ENCODE results near the gene KLHL7. TPM values are rescaled to one million over a fixed set of nuclear protein-coding genes. Genes with fewer than 3 reads are reported as not detected.

Gene KLHL7
- total RNA-seq, 1 experiment from 2014 or later: 35.8 TPM

- Mint-ChIP-seq H3K4me1 (ENCODE audit: low read depth, unreplicated experiment) (peaks cover 41% of the 10 kb centered on the region), H3K4me3 (ENCODE audit: unreplicated experiment) (peak overlapping the region; percentile 31), H3K27me3 (ENCODE audit: insufficient read depth, unreplicated experiment) (no peaks in the 10 kb centered on the region), H3K36me3 (ENCODE audit: insufficient read depth, unreplicated experiment) (no peaks in the 10 kb centered on the region), H3K9me3 (ENCODE audit: unreplicated experiment) (no peaks in the 10 kb centered on the region), H3K27ac (ENCODE audit: unreplicated experiment) (no peak overlapping the region)
- Histone ChIP-seq H3K4me3 (ENCODE audit: low read depth, low read length) (no peak overlapping the region), H3K36me3 (ENCODE audit: control insufficient read depth, insufficient read depth, low read length) (no peaks in the 10 kb centered on the region), H3K9me3 (no peaks in the 10 kb centered on the region), H3K4me1 (peaks cover 33% of the 10 kb centered on the region), H3K27me3 (replicated peaks; ENCODE audit: control insufficient read depth, insufficient read depth, low read length) (no peaks in the 10 kb centered on the region)
- no peak for DNase-seq
- TF ChIP-seq CTCF (IDR thresholded peaks at IDR 0.05; ENCODE audit: insufficient read depth in 1 of 2, low read depth in 1 of 2, low read length in 1 of 2, severe bottlenecking in 1 of 2, unreplicated experiment in 1 of 2): no peak
- intact Hi-C loops (cut with micrococcal nuclease; ENCODE audit: unreplicated experiment): loop anchor here (1.0 kb wide), 1 partner anchor 288 kb away; no protein-coding TSS in a partner anchor
- no TSS peak for BruUV-seq (replicated peaks)
- POLR2A ChIA-PET: no interaction called here
- CTCF ChIA-PET: interaction anchor here (0.7 kb wide), 1 partner anchor 385 kb away, joined by 4 read pairs; no protein-coding TSS in a partner anchor
These were observed 30.9 kb upstream of the KLHL7 start for GRCh38 chr7:23074443-23075261.

DNA sequence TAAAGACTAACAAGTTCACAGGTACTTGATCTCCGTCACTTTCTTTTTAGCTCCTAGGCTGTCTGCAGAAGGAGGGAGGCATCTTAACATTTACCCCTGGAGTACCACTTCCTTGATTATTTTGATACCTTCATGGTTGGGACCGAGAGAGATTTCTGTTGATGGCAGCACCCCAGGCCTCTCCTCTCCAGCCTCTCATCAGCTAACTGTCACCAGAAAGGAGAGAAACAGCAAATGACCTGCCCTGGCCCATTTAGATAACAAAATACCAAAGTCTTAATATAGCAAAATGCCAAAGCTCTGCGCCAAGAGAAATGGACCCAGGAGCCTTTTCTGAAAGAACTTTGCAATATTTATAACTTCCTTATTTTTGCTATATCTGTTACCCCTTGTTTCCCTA lies 30.0 kb upstream of the KLHL7 start:
- Histone ChIP-seq H3K36me3 (ENCODE audit: control insufficient read depth, insufficient read depth, low read length) (no peaks in the 10 kb centered on the region), H3K9me3 (no peaks in the 10 kb centered on the region), H3K4me3 (ENCODE audit: low read depth, low read length) (no peak overlapping the region), H3K4me1 (peaks cover 33% of the 10 kb centered on the region), H3K27me3 (replicated peaks; ENCODE audit: control insufficient read depth, insufficient read depth, low read length) (no peaks in the 10 kb centered on the region)
- TF ChIP-seq CTCF (IDR thresholded peaks at IDR 0.05; ENCODE audit: insufficient read depth in 1 of 2, low read depth in 1 of 2, low read length in 1 of 2, severe bottlenecking in 1 of 2, unreplicated experiment in 1 of 2): no peak
- BruUV-seq (replicated peaks): no TSS peak
- CTCF ChIA-PET: no interaction called here
- Mint-ChIP-seq H3K36me3 (ENCODE audit: insufficient read depth, unreplicated experiment) (no peaks in the 10 kb centered on the region), H3K4me3 (ENCODE audit: unreplicated experiment) (no peak overlapping the region), H3K27ac (ENCODE audit: unreplicated experiment) (no peak overlapping the region), H3K4me1 (ENCODE audit: low read depth, unreplicated experiment) (peaks cover 41% of the 10 kb centered on the region), H3K9me3 (ENCODE audit: unreplicated experiment) (no peaks in the 10 kb centered on the region), H3K27me3 (ENCODE audit: insufficient read depth, unreplicated experiment) (no peaks in the 10 kb centered on the region)
- intact Hi-C loops (cut with micrococcal nuclease; ENCODE audit: unreplicated experiment): loop anchor here (1.0 kb wide), 1 partner anchor 289 kb away; no protein-coding TSS in a partner anchor
- POLR2A ChIA-PET: no interaction called here
- DNase-seq: no peak

DNA sequence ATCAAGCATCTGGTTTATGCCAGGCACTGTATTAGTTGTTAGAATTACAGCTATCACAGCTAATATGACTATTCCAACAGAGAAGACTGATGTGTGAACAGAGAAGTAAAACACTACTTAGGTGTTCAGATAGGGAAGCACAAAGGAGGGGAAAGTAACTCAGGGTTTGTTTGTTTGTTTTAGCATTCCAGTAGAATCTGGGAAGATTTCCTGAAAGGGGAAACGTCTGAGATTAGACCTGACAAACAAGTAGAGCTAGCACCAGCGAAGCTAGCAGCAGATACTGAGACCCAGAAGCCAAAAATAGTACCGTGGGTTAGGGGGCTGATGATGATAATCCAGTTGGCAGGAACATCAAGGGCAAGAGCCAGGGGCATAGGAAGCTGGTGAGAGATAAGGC lies 28.8 kb upstream of the KLHL7 start:
- H3K9me3 ChIP-seq: no peaks in the 10 kb centered on the region
- Mint-ChIP-seq H3K4me3 (ENCODE audit: unreplicated experiment) (peak overlapping the region; percentile 12), H3K27me3 (ENCODE audit: insufficient read depth, unreplicated experiment) (no peaks in the 10 kb centered on the region), H3K36me3 (ENCODE audit: insufficient read depth, unreplicated experiment) (no peaks in the 10 kb centered on the region), H3K27ac (ENCODE audit: unreplicated experiment) (peak overlapping the region; percentile 36), H3K4me1 (ENCODE audit: low read depth, unreplicated experiment) (peaks cover 41% of the 10 kb centered on the region), H3K9me3 (ENCODE audit: unreplicated experiment) (no peaks in the 10 kb centered on the region)
- H3K4me1 ChIP-seq: peaks cover 33% of the 10 kb centered on the region
- POLR2A ChIA-PET: no interaction called here
- no peaks in the 10 kb centered on the region for H3K27me3 ChIP-seq (replicated peaks; ENCODE audit: control insufficient read depth, insufficient read depth, low read length)
- peak in 1 of 2 experiments; percentile 16 for DNase-seq
- TF ChIP-seq CTCF (IDR thresholded peaks at IDR 0.05; ENCODE audit: insufficient read depth in 1 of 2, low read depth in 1 of 2, low read length in 1 of 2, severe bottlenecking in 1 of 2, unreplicated experiment in 1 of 2): no peak
- intact Hi-C loops (cut with micrococcal nuclease; ENCODE audit: unreplicated experiment): no loop called here
- no peak overlapping the region for H3K4me3 ChIP-seq (ENCODE audit: low read depth, low read length)
- CTCF ChIA-PET: no interaction called here
- BruUV-seq (replicated peaks): no TSS peak
- no peaks in the 10 kb centered on the region for H3K36me3 ChIP-seq (ENCODE audit: control insufficient read depth, insufficient read depth, low read length)
